ENCODE measurements around the gene ALCAM. TPM values are rescaled to one million over a fixed set of nuclear protein-coding genes. Genes with fewer than 3 reads are reported as not detected.
A peak's percentile ranks its signal among the peaks of the same experiment; 100 is the strongest.

ALCAM gene
- polyA plus RNA-seq, 4 donors, result 125 to 175 (median 160) TPM

GRCh38 chr3:105355408-105356061, 11.2 kb upstream of the ALCAM start:
- peak in 1 of 4 donors; percentile 18 for DNase-seq (ENCODE audit: low read depth in 4 of 4, low spot score in 3 of 4)

GRCh38 chr3:105356396-105356795, 10.3 kb upstream of the ALCAM start:
- no peak for DNase-seq (ENCODE audit: low read depth in 4 of 4, low spot score in 3 of 4)

GRCh38 chr3:105356988-105357387, 9.7 kb upstream of the ALCAM start:
- no peak for DNase-seq (ENCODE audit: low read depth in 4 of 4, low spot score in 3 of 4)

GRCh38 chr3:105359098-105359762, 7.5 kb upstream of the ALCAM start:
- no peak for DNase-seq (ENCODE audit: low read depth in 4 of 4, low spot score in 3 of 4)

GRCh38 chr3:105360003-105360402, 6.7 kb upstream of the ALCAM start:
- DNase-seq (ENCODE audit: low read depth in 4 of 4, low spot score in 3 of 4), result no peak

- no peak for DNase-seq (ENCODE audit: low read depth in 4 of 4, low spot score in 3 of 4)
Observed at GRCh38 chr3:105362021-105362665, 4.6 kb upstream of the ALCAM start.

GRCh38 chr3:105364128-105364527, 2.6 kb upstream of the ALCAM start:
- DNase-seq (ENCODE audit: low read depth in 4 of 4, low spot score in 3 of 4), result no peak

- no peak for DNase-seq (ENCODE audit: low read depth in 4 of 4, low spot score in 3 of 4)
Observed at GRCh38 chr3:105365081-105365390, 1.7 kb upstream of the ALCAM start.

- DNase-seq (ENCODE audit: low read depth in 4 of 4, low spot score in 3 of 4), result peak in 3 of 4 donors; percentile 27 to 52 (median 44)
Observed at GRCh38 chr3:105365391-105366325, 1.1 kb upstream of the ALCAM start.

- DNase-seq (ENCODE audit: low read depth in 4 of 4, low spot score in 3 of 4), result peak in 1 of 4 donors; percentile 9
Observed at GRCh38 chr3:105367063-105367405, 325 bp downstream of the ALCAM start.

GRCh38 chr3:105367406-105368213, 901 bp downstream of the ALCAM start:
- peak in 3 of 4 donors; percentile 40 to 45 (median 43) for DNase-seq (ENCODE audit: low read depth in 4 of 4, low spot score in 3 of 4)

- DNase-seq (ENCODE audit: low read depth in 4 of 4, low spot score in 3 of 4), result peak in 2 of 4 donors; percentile 28 to 55
Observed at GRCh38 chr3:105368566-105369499, 2.1 kb downstream of the ALCAM start.

GRCh38 chr3:105369500-105370371, 3.0 kb downstream of the ALCAM start:
- DNase-seq (ENCODE audit: low read depth in 4 of 4, low spot score in 3 of 4), result peak in 2 of 4 donors; percentile 43 to 69

GRCh38 chr3:105373383-105373782, 6.7 kb downstream of the ALCAM start:
- no peak for DNase-seq (ENCODE audit: low read depth in 4 of 4, low spot score in 3 of 4)

- no peak for DNase-seq (ENCODE audit: low read depth in 4 of 4, low spot score in 3 of 4)
Observed at GRCh38 chr3:105375750-105376511, 9.2 kb downstream of the ALCAM start.

GRCh38 chr3:105377716-105378115, 11.0 kb downstream of the ALCAM start:
- DNase-seq (ENCODE audit: low read depth in 4 of 4, low spot score in 3 of 4), result no peak

- DNase-seq (ENCODE audit: low read depth in 4 of 4, low spot score in 3 of 4), result no peak
Observed at GRCh38 chr3:105385179-105385578, 18.5 kb downstream of the ALCAM start.

Measured in right renal pelvis (tissue), 4 donors.